ENCODE measurements around the gene ANK2.
A peak's percentile ranks its signal among the peaks of the same experiment; 100 is the strongest.

Gene ANK2

GRCh38 chr4:113394730-113395530 is 345.5 kb downstream of the ANK2 start:
- DNase-seq (ENCODE audit: low read depth in 2 of 2) = peak; percentile 0 to 9

GRCh38 chr4:113397114-113397701 is 347.8 kb downstream of the ANK2 start:
- DNase-seq (ENCODE audit: low read depth in 2 of 2) = no peak

GRCh38 chr4:113398441-113399143 is 349.1 kb downstream of the ANK2 start:
- DNase-seq (ENCODE audit: low read depth in 2 of 2) = no peak

- DNase-seq (ENCODE audit: low read depth in 2 of 2) = no peak
These were observed 354.7 kb downstream of the ANK2 start for GRCh38 chr4:113404167-113404571.

- DNase-seq (ENCODE audit: low read depth in 2 of 2) = no peak
These were observed 355.4 kb downstream of the ANK2 start for GRCh38 chr4:113404841-113405240.

- DNase-seq (ENCODE audit: low read depth in 2 of 2) = no peak
These were observed 356.6 kb downstream of the ANK2 start for GRCh38 chr4:113405874-113406722.

GRCh38 chr4:113406723-113407016 is 357.2 kb downstream of the ANK2 start:
- no peak for DNase-seq (ENCODE audit: low read depth in 2 of 2)

- DNase-seq (ENCODE audit: low read depth in 2 of 2) = no peak
These were observed 358.0 kb downstream of the ANK2 start for GRCh38 chr4:113407409-113407808.

GRCh38 chr4:113409181-113409580 is 359.7 kb downstream of the ANK2 start:
- no peak for DNase-seq (ENCODE audit: low read depth in 2 of 2)

- DNase-seq (ENCODE audit: low read depth in 2 of 2) = no peak
These were observed 361.2 kb downstream of the ANK2 start for GRCh38 chr4:113410686-113411085.

- no peak for DNase-seq (ENCODE audit: low read depth in 2 of 2)
These were observed 362.1 kb downstream of the ANK2 start for GRCh38 chr4:113411496-113411938.

- DNase-seq (ENCODE audit: low read depth in 2 of 2) = no peak
These were observed 370.2 kb downstream of the ANK2 start for GRCh38 chr4:113419631-113420030.

- no peak for DNase-seq (ENCODE audit: low read depth in 2 of 2)
These were observed 371.5 kb downstream of the ANK2 start for GRCh38 chr4:113420938-113421337.

GRCh38 chr4:113423631-113424030 is 374.2 kb downstream of the ANK2 start:
- no peak for DNase-seq (ENCODE audit: low read depth in 2 of 2)

- DNase-seq (ENCODE audit: low read depth in 2 of 2) = no peak
These were observed 383.7 kb downstream of the ANK2 start for GRCh38 chr4:113433116-113433515.

Measured in stimulated activated CD8-positive, alpha-beta memory T cell treated with anti-CD3 and anti-CD28 coated beads, Interleukin-2, amount 100 ng/mL, for 48 hours (primary cell).